ENCODE results near the gene ATG2B. TPM values are rescaled to one million over a fixed set of nuclear protein-coding genes. Genes with fewer than 3 reads are reported as not detected.

Gene ATG2B
- total RNA-seq, 1 donor from 2014 or later, result 41.9 TPM

DNA sequence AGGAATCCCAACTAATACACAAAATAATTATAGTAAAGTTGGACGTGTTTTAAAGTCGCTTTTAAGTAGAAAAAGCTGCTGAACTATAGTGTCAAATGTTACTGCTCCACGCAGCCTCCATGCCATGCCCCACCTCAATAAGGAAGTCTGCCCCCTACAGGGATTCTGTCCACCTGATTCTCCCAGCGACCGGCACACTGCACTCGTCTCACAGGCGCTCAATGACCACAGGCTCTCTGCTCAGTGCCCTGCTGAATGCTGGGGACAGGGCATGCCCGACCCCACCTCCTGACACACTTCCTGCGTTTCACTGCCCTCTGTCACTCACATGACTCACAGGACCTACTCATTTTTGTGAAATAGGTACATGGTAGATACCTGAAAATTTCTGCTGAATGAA lies 58.2 kb downstream of the ATG2B start:
- no peak for DNase-seq

DNA sequence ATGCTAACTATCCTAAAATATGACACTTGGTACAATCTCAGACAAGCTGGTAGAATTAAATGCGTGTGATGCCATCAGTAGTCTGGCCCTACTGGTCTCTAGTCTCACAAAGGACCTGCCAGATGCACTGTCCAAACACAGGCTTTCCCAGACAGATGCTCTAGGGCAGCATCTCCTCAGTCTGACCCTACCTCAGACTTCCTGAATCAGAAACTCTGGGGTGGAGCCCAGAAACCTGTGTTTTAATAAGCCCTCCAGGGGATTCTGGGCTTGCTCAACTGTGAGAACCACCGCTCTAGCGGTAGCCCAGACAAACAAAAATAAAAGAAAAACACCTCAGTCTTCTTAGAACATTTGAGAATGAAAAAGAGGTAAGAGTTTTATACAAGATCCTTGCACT lies 59.2 kb downstream of the ATG2B start:
- DNase-seq, result no peak

DNA sequence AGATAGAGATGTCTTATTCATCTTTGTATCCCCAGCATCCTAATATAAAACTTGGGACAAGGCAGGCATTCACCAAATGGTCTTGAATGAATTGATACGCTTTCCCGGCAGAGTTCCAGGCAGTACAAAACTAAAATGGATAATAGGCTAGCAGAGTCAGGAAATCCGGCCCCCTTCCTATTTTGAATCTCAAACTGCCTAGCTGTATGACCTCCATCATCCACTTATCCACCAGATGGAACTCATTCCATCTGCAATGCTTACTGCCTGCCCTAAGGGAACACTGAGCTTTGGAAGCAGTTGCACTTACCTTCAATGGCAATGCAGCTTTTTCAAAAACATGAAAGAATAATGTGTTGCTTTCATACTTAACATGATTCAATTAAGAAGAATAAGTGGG lies 63.7 kb downstream of the ATG2B start:
- DNase-seq, result no peak

DNA sequence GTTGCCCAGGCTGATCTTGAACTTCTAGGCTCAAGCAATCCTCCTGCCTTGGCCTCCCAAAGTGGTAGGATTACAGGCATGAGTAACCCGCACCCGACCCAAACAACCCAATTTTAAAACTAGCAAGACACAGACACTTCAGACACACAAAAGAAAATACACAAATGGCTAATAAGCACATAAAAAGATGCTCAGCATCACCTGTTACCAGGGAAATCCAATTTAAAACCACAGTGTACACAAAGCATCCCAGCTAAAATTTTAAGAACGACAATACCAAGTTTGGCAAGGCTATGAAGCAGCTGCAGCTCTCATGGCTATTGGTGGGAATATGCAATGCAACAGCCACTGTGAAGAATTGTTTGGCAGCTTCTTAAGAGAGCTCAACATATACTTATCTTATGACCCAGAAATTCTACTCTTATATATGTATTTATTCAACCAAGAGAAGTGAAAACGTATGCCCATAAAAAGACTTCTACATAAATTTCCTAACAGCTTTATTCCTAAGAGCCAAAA lies 65.1 kb downstream of the ATG2B start:
- DNase-seq, result no peak

DNA sequence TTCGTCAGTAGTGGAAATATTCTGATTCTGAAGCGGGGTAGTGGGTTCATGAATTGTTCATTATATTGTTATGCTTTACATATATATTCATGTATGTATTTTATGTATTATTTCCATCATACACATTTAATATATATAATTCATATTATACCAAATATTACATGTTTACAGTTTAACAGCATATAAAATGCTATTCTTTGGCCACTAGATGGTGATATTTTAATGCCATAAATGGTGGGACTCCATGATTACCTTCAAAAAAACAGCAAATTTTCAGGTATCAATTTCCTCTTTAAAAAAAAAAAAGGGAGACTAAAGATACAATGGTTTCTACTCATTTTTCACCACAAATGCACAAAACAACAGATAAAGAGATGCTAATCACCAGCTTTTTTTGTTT lies 66.1 kb downstream of the ATG2B start:
- DNase-seq, result no peak

DNA sequence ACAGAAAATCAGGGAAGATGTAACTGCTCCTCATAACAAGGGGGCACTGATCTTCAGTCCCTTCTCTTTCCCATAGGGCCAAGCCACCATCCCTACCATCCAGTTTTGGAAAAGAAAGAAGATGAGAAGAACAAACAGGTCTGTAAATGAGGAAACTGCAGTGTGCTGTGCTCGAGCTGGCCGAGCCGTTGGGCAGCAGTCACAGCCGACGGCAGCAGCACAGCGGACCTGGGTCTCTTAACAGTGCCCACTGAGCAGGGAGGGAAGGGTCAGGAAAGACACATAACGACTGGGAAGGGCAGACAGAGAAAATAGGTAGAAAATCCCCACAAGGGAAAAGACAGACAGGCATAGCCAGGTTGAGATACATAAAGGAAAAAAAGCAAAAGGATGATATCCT lies 68.9 kb downstream of the ATG2B start:
- DNase-seq, result no peak

DNA sequence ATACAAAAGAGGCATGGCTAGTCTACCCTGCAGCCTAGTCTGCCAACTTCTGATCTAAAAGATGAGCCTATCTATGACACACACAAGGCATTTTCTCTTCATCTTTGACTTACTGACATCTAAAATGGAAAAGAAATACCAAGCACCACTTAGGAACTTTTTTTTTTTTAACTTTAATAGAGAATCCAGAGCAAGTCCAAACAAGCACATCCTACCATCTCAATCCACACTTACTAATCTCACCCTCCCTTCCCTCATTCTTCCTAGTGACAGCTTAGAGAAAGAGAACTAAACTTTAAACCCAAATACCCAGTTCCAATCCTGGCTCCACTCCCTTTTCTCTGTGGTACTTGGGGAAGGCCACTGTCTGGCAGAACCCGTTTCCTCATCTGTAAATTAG lies 75.3 kb downstream of the ATG2B start:
- no peak for DNase-seq

DNA sequence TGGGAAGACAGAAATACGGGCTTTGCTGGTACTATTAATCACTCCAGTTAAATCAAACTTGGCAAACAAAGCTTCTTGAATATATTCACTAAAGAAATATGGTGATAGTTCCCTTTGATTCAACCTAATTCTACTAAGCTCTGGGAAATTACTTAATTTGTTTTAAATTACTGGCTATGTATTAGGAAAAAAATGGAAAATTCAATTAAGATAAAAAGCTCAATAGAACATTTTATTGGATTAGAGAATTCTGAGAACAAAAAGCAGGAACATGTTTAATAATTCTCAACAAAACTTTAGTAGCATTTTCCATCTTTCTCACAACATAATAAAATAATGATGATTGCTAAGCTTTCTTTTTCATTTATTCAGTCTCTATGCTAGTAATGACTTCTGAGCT lies 76.9 kb downstream of the ATG2B start:
- DNase-seq, result no peak

DNA sequence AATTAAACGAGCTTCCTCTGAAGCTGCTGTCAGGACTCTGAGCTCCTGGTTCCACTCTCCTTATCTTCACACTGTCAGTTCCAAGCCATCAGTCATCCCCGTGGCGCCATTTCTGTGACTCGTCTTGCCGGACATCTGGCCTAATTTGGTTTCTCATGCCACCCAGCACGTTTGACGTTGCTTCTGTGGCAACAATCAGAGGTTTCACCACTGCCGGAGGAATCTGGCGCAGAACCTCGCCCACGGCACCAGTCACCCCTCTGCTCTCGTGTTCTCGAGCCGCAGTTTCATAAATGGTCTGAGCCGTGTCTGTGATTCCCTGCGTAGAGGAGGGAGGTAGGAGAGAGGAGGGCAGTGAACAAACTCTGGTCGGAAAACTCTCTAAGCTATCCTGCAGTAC lies 77.5 kb downstream of the ATG2B start:
- DNase-seq, result no peak

DNA sequence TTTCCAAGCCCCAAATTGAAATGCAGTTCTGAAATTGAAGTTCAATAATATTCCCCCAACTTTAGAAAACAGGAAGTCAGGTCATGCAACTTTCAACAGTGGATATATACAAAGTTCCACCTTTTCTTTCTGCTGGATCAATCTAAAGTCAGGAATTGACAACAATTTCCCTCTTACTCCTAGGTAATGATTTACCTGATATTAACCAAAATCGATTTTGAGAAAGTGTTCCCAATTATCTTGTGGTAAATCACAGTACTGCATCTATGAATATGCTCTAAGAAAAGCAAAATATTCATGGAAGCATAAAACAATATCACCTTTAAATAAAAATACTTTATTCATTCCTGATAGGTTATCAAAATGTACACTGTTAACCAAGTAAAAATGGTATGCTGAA lies 78.7 kb downstream of the ATG2B start:
- no peak for DNase-seq

DNA sequence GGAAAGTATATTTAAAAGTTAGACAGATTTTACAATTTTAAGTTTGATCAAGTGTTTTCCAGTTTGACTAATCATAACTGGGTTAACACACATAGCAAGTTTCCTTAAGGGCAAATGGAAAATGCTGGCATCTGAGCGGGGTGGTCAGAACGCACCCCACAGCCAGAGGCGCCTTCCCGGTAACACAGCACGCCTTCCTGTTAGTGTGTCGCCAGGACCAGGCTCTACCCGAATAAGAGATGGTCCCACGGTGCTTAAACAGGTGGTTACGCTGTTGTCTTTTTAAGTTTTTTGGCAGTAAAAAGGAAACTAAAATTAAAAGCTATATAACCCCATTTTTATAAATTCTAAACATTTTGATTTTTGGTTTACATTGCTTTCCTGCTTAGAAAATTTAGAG lies 79.1 kb downstream of the ATG2B start:
- no peak for DNase-seq

DNA sequence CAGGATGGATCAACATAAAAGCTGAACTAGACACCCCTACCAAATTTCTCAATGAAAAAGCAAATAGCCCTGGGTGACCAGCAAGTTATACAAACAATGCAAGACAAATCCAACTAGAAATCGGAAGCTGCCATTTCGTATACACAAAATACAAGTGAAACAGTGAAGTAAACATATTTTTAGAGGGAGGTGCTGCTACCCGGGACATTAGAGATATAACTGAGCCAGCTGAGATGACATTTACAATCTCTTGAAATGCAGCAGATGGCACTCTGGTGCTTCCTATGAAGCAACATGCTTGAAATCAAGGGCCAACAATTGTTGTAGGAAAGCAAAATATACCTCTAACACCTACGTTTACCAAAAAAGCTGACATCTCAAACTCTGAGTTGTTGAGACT lies 81.7 kb downstream of the ATG2B start:
- no peak for DNase-seq

DNA sequence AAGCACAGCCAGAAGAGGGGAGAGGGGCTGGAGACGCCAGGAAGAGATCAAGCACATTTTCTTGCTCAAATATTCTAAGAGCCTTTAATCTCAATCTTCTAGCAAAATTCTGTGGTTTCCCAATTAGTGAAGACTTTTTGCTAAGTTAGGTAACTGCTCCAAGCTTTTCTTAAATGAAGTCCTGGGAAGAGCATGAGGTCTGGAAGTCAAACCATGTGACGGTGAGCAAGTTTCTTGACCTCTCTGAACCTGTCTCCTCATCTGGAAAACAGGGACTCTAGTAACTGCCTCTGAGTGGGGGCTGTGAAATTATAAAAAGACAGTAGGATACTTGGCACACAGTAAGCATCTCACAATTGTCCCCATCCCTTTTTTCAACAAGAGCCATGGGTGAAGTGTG lies 83.0 kb downstream of the ATG2B start:
- DNase-seq, result no peak

DNA sequence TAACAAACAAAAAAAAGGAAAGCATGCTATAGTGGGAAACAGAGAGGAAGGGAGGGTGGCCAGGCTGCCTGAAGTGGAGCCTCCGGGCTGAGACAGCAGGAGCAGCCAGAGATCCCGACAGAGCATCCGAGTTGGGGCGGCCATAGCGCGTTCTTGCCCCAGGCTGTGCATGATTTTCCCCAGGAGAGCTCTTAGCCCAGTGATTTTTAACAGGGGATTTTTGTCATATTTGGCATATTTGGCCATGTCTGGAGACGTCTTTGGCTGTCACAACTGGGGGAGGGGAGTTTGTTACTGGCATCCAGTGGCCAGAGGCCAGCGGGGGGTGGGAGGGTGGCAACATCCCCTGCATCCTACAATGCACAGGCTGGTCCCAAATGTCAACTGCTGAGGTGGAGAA lies 83.6 kb downstream of the ATG2B start:
- DNase-seq, result no peak

DNA sequence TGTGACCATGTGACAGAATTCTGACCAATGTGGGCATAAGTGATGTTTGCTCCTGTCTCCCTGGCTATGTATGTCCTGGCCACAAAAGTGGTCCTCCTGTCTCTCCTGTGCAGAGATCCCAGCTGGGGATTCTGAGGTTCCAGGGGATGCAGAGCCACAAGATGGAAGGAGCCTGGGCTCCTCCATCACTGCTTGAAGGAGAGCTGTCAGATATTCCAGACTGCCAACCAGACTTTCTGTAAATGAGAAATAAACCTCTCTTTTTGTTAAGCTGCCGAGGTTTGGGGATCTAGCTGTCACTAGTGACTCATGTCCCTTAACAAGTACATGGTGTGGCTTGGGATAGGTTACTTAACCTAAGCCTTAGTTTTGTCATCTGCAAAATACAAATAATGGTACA lies 85.3 kb downstream of the ATG2B start:
- DNase-seq, result no peak

DNA sequence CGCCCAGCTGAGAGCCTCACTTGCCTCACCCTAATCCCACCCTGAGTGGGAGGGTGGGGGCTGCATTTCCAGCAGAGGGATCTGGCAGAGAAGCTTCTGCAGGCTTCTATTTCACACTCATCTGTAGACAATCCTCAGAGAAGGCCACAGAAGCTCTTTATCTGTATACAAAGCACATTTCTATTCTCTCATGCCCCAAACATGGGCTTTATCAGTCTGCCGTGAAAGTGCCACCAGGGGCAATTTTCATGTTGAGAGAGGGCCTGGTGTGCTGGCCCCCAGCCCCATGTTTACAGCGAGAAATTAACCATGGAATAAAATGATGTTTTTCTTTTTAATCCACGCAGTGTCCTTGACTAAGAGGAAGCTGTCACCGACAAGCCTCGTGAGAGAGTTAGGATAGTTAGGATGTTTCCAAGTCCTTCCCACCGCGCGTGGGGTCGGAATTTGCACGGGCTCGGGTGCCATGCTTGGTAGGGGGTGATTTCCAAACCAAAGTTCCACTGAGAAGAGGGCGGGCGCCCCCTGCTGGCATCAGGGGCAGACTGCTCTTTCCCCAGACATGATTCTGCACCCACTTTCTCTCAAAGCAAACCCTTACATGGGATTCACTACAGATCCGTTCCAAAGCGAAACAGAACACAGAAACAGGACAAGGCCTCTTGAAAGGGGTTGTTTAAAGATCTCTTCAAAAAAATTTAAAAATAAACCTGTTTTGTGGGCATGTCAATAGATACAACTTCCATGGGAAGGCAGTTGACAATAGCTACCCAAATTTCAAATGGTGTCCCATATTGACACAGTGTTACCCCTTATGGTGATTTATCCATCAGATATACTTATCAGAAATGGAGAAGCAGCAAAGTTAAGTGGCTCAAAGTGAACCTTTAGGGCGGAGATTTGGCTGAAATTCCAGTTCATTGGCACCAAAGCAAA lies 87.7 kb downstream of the ATG2B start:
- no peak for DNase-seq

DNA sequence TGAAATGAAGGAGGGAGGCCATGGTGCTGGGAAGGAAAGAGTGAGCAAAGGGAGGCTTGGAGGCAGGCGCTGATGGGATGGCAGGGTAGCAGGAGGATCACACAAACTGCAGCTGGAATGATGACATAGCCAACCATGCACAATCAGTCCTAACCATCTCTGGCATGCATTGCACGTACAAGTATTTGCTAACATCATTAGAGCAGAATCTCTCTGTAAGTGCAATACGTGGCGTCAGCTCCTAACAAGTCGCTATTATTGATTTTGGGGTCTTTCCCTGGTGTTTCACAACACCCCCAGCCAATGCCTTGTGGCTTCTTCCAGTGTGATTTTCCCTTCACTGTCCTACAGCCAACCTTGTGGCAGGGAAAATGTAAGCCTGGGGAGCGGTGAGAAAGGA lies 88.6 kb downstream of the ATG2B start:
- no peak for DNase-seq

DNA sequence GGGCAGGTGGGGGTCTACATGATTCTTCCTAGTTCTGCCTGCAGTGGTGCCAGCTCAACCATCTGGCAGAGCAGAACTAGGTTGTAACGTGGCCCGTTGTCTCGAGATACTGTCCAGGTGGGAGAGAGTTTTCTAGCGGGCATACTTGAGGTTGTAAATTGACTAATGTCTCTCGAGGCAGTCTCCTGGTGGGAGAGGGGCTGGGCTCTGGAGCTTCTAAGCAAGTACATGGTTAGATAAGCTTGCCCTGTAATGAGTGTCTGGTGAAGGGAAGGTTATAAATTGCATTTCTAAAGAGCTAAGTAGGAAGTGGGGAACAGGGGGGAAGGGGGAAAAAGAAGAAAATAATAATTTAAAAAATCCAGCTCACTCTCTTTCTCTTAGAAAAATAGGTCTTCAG lies 89.0 kb downstream of the ATG2B start:
- no peak for DNase-seq

DNA sequence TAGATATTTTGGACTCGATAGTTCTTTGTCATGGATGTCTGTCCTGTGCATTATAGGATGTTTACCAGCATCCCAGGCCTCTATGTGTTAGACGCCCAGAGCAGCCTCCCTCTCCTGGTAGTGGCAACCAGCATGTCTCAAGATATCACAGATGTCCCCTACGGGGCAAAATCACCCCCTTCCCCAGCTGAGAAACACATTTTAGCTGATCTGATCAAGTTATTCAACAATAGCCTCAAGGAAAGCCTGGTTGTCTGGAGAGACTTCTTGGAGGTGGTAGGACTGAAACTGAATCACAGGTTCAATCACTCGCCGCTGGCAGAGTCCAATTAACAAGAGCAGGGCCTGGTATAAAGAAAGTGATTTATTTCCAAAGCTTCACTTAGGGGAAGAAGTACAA lies 89.5 kb downstream of the ATG2B start:
- DNase-seq, result no peak

DNA sequence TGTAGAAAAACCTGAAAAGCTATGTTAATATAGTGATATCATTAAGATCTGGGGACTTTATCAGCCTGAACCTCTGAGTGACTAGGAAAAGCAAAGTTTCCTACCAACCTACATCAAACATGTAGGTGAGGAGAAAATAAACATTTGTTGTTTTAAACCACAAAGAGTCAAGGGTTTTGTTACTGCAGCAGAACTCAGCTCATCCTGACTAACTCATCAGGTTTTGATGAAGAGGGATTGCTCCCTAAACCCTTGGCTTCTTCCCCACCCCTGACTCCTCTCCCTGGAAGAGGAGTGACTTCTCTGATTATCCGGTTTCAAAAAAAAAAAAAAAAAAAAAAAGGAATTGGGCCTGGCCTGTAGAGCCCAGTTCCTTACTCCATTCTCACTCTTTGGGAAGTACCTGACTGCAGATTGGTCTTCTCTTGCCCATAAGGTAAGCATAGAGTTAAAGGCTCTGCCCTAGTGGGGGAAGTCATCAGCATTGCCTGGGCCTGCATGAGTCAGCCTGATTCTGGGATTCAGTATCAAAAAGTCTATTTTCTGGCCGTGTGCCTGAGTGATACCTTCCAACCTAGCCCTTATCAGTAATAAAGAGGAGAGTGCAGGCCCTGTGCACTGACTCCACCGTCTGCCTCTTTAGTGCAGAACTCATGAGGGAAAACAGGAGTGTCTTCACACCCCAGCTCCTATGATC lies 90.2 kb downstream of the ATG2B start:
- DNase-seq, result no peak

DNA sequence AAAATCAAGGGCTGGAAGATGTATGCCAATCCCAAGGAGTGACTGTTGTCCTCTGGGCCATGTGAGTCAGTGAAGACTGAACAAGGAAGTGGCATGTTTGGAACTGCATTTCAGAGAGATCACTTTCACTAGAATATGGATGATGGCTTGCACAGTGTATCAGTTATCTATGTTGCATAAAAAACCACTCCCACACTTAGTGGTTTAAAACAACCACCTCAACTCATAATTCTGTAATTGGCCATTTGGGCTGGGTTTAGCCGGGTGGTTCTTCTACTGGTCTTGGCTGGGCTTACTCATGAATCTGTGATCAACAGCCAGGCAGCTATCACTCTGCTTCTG lies 91.7 kb downstream of the ATG2B start:
- no peak for DNase-seq

DNA sequence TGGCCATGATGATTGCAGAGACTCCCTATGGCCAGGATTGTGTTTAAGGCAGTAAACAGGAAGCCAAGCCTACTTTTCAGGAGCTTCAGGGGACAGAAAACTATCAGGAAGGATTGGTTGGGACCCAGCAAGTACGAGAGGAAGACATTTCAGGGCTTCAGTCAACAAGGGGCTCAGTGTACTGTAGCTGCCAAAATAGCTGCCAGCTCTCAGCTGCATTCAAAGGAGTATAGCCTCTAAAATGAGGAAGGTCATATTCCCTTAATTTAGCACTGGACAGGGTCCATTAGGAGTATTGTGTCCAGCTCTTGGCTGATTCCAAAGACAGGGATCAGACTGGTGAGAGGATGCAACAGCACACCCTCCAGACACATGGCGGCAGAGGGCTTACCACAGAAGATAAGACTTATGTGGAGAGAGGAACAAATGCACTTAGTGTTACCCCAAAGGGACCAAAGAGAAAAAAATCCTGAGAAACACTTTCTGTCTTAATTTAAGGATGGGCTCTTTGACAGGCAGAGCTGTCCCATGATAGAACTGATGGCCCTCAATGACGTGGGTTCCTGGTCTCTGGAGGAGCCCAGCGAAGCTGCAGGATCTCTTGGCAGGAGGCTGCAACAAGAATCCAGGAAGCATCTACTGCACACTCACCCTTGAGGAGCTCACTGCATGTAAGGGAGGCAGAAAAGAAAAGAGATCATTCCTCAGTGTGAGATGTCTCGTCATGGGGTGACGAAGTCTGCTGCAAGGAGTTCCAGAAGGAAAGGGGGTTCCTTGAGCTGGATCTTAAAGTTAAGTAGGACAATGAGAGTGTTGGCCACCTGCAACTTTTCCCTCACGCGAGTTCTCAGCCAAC lies 92.3 kb downstream of the ATG2B start:
- no peak for DNase-seq

DNA sequence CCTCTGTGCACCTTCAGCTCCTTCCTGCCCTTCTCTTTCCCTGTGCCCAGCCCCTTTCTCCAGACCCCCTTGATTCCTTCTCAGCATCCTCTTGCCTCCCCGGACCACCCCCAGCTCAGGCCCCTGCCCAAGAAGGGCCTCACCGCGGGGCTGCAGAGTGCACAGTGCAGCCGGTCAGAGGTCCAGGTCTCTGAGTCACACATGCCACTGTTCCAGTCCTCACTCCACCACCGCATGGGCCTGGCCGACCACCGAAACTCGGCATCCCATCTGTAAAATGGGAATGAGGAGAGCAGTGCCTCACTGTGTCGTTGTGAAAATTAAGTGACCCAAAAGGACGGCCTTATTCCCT lies 93.8 kb downstream of the ATG2B start:
- no peak for DNase-seq
